ENCODE data around the gene TPK1.
"Not testable (repeated sequence)": the region's sequence is repeated elsewhere in the genome, so short reads cannot be mapped to it uniquely, and the experiment has no call there.

The TPK1 gene

DNA sequence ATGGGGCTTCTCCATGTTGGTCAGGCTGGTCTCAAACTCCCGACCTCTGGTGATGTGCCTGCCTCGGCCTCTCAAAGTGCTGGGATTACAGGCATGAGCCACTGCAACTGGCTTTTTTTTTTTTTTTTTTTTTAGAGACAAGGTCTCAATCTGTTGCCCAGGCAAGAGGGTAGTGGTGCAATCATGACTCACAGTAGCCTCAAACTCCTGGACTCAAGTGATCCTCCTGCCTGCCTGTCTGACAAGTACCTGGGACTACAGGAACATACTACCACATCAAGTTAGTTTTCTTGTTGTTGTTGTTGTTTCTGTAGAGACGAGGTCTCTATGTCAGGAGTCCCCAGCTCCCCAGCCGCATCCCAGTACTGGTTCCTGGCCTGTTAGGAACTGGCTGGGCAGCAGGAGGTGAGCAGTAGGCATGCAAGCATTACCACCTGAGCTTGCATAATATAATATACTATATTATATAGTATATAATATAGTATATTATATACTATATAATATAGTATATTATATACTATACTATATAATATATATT, 55.7 kb downstream of the TPK1 start:
- no peak for DNase-seq (ENCODE audit: low spot score)
- ChIA-PET CTCF (no interaction called here), POLR2A (ENCODE audit: low non-redundant PET) (no interaction called here)

DNA sequence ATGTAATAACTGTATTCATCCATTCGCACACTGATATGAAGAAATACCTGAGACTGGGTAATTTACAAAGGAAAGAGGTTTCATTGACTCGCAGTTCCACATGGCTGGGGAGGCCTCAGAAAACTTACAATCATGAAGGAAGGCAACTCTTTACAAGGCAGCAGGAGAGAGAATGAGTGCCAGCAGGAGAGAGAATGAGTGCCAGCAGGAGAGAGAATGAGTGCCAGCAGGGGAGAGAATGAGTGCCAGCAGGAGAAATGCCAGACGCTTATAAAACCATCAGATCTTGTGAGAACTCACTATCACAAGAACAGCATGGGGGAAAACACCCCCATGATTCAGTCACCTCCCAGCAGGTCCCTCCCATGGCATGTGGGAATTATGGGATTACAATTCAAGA, 58.0 kb downstream of the TPK1 start:
- POLR2A ChIA-PET (ENCODE audit: low non-redundant PET); DNase-seq (ENCODE audit: low spot score); H3K27ac ChIP-seq; CTCF ChIA-PET: not testable (repeated sequence)

More for the DNA sequence above, 55.7 kb downstream of the TPK1 start:
- H3K27ac ChIP-seq, result no peak overlapping the region
- TF ChIP-seq, protein P1, sequence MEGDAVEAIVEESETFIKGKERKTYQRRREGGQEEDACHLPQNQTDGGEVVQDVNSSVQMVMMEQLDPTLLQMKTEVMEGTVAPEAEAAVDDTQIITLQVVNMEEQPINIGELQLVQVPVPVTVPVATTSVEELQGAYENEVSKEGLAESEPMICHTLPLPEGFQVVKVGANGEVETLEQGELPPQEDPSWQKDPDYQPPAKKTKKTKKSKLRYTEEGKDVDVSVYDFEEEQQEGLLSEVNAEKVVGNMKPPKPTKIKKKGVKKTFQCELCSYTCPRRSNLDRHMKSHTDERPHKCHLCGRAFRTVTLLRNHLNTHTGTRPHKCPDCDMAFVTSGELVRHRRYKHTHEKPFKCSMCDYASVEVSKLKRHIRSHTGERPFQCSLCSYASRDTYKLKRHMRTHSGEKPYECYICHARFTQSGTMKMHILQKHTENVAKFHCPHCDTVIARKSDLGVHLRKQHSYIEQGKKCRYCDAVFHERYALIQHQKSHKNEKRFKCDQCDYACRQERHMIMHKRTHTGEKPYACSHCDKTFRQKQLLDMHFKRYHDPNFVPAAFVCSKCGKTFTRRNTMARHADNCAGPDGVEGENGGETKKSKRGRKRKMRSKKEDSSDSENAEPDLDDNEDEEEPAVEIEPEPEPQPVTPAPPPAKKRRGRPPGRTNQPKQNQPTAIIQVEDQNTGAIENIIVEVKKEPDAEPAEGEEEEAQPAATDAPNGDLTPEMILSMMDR (conservative IDR thresholded peaks at IDR 0.05; ENCODE audit: low read depth), result no peak

DNA sequence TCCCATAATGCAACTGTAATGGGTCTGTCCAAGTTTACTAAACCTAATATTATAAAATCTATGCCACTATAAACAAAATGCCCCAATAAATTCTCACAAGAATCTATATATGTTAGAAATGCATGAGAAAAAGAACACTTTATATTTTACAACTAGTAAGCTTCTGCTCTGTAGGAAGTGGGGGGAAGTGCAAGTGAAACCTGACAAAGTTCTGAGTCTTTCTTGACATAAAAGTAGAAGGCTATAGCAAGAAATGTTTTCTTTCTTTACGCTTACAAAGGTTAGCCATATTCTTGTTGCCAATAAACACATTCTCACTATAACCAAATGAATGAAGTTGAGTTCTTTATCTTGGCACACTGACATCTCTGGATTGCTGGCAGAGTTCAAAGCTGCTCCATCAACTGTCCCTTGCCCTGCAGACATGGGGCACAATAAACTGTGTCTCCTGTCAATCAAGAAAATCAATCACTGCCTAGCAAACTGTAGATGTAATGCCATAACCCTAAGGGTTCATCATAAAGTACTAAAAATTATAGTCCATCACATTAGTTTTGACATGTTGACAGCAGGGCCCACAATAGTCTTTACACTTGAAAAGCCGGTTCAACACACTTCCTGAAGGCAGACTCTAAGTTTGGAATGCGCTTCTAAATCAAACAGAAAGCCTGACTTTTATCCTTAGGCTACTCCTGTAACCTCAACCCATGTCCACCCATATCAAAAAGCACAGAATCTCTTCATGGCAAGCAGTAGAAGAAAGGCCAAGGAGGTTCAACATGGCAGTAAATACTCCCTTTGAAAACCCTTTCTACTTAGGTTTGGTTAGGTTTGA, 58.6 kb downstream of the TPK1 start:
- POLR2A ChIA-PET (ENCODE audit: low non-redundant PET), result no interaction called here
- TF ChIP-seq, protein P1 (conservative IDR thresholded peaks at IDR 0.05; ENCODE audit: low read depth), result no peak
- DNase-seq (ENCODE audit: low spot score), result no peak
- CTCF ChIA-PET, result no interaction called here
- no peak overlapping the region for H3K27ac ChIP-seq

DNA sequence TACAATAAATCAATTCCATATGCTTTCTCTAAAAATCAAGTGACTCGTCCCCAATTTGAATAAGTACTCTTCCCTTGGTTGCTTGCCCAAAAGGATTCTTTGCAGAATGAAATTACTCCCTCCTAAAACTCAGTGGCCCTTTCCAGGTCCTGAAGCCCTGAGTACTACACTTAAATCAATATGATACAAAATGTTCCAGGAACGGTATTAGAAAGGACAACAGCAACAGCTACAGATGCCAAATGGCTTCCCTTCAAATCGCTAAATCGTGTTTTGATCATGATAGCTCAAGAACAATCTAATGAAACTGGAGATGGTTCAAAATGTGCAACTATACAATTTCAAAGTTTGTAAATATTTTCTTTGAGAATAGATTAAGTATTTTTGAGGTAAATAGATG, 59.4 kb downstream of the TPK1 start:
- no peak for DNase-seq (ENCODE audit: low spot score)
- CTCF ChIA-PET, result interaction anchor here (0.6 kb wide), 1 partner anchor 9 kb away, joined by 3 read pairs; no protein-coding TSS in a partner anchor
- TF ChIP-seq, protein P1 (conservative IDR thresholded peaks at IDR 0.05; ENCODE audit: low read depth), result no peak

DNA sequence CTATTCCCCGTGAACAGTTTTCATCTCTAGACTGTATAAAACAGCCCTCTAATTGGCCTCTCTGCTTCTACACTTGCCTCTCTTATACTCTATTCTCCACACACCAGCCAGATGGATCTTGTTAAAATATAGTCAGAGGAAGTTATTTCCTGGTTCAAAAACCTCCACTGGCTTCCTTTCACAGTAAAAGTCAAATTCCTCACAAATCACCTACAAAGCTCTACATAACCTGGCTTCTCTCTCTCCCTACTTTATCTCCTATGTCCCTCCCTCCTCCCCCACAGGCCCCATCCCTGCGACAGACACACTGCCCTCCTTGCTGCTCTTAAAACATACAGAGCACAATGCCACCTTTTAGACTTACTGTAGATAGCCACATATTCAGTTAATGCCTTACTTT, 60.1 kb downstream of the TPK1 start:
- ChIA-PET CTCF (interaction anchor here (0.6 kb wide), 1 partner anchor 10 kb away, joined by 3 read pairs; no protein-coding TSS in a partner anchor), POLR2A (ENCODE audit: low non-redundant PET) (no interaction called here)
- no peak overlapping the region for H3K27ac ChIP-seq
- no peak for DNase-seq (ENCODE audit: low spot score)
- TF ChIP-seq, protein P1 (conservative IDR thresholded peaks at IDR 0.05; ENCODE audit: low read depth), result no peak

More for the DNA sequence above, 59.4 kb downstream of the TPK1 start:
- no peak overlapping the region for H3K27ac ChIP-seq
- POLR2A ChIA-PET (ENCODE audit: low non-redundant PET), result no interaction called here

DNA sequence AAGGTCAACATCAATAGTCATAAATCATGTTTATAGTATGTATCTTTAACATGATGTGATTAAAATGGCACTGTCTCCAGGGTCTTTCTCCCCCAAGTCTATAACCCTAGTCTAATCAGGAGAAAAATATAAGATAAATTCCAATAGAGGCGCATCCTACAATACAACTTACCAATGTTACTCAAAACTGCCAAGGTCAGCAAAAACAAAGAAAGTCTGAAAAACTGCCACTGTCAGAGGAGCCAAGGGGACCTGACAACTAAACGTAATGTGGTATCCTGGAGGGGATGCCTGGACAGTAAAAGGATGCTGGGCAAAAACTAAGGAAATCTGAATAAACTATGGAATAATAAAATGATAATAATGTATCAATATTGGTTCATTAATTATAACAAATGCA, 63.9 kb downstream of the TPK1 start:
- TF ChIP-seq, protein P1 (conservative IDR thresholded peaks at IDR 0.05; ENCODE audit: low read depth), result no peak
- ChIA-PET CTCF (no interaction called here), POLR2A (ENCODE audit: low non-redundant PET) (no interaction called here)
- no peak overlapping the region for H3K27ac ChIP-seq
- DNase-seq (ENCODE audit: low spot score), result no peak

DNA sequence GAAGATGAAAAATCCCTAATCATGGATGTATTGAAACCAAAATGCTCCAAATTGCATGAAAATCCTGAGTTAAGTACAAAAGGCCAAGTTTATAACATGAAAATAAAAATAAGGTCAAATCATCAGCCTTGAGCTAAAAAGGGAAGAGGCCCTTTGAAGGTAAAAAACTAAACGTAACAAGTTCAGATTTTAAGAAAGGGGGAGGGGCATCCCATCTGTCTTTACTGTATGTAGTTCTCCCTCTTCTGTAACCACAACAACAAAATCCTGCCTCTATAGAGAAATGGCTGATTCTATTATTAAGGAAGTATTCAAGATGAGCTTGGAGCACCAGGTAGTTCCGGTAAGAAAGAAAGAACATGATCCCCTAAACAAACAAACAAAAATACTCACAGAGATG, 64.7 kb downstream of the TPK1 start:
- no peak for DNase-seq (ENCODE audit: low spot score)
- H3K27ac ChIP-seq, result no peak overlapping the region
- TF ChIP-seq, protein P1 (conservative IDR thresholded peaks at IDR 0.05; ENCODE audit: low read depth), result no peak
- ChIA-PET CTCF (interaction anchor here (0.6 kb wide), 1 partner anchor 223 kb away, joined by 3 read pairs; no protein-coding TSS in a partner anchor), POLR2A (ENCODE audit: low non-redundant PET) (no interaction called here)
